IMR-90 (cell line): ENCODE data around the gene ATP2B2. TPM values are rescaled to one million over a fixed set of nuclear protein-coding genes. Genes with fewer than 3 reads are reported as not detected.

Experiments used
- ATAC-seq: fragments of 200-7000 bp; cut with Tn5 transposase; 2 replicates; pipeline ENCODE4 v1.9.1; 2020; ENCODE audit warnings: low read depth, mild to moderate bottlenecking, moderate library complexity
- BruUV-seq: library from RNA; stranded (reverse); fragments of 400-500 nt; replicated peaks from 2 replicates; lab custom pipeline; 2021; lab: Mats Ljungman, UMichigan
- CTCF ChIA-PET: fragments of 300-600 bp; formaldehyde crosslinking; extraction: SDS; loops from one replicate; lab custom pipeline; 2021; ENCODE audit warnings: antibody characterized with exemption; lab: Yijun Ruan, JAX
- POLR2A ChIA-PET: fragments of 300-600 bp; sonication (Branson Sonifier 250); formaldehyde crosslinking; loops from one replicate; lab custom pipeline; 2022; ENCODE audit warnings: antibody characterized with exemption; ENCODE audit not compliant: unreplicated experiment; lab: Charles Lee
- DNase-seq: peaks from one replicate; pipeline ENCODE4 v3.0.0; 2013
- H2AFZ ChIP-seq: replicated peaks from 2 replicates; pipeline ENCODE3; 2013; ENCODE audit warnings: low read length, mild to moderate bottlenecking; ENCODE audit not compliant: poor library complexity
- H2AK5ac ChIP-seq: 2 replicates; pipeline ENCODE4 v1.6.1; 2013; ENCODE audit warnings: low read depth, low read length, inconsistent platforms
- H2AK9ac ChIP-seq: replicated peaks from 2 replicates; pipeline ENCODE3; 2013; ENCODE audit warnings: mild to moderate bottlenecking, low read depth, low read length, moderate library complexity; ENCODE audit not compliant: poor library complexity
- H2BK120ac ChIP-seq: 2 replicates; pipeline ENCODE4 v1.6.1; 2013; ENCODE audit warnings: low read depth, low read length, inconsistent platforms
- H2BK15ac ChIP-seq: 3 replicates; pipeline ENCODE4 v1.6.1; 2013; ENCODE audit warnings: low read depth, low read length, inconsistent platforms
- H2BK20ac ChIP-seq: 2 replicates; pipeline ENCODE4 v1.6.1; 2013; ENCODE audit warnings: low read depth, mild to moderate bottlenecking, inconsistent platforms, low read length, moderate library complexity
- H2BK5ac ChIP-seq: 2 replicates; pipeline ENCODE4 v1.6.1; 2013; ENCODE audit warnings: mild to moderate bottlenecking, low read depth, low read length, inconsistent platforms; ENCODE audit not compliant: poor library complexity, severe bottlenecking
- H3K14ac ChIP-seq: replicated peaks from 2 replicates; pipeline ENCODE4 v1.6.1; 2013; ENCODE audit warnings: low read depth, low read length, inconsistent platforms
- H3K18ac ChIP-seq: 2 replicates; pipeline ENCODE4 v1.6.1; 2013; ENCODE audit warnings: low read depth, low read length, control low read depth
- H3K23ac ChIP-seq: 2 replicates; pipeline ENCODE4 v1.6.1; 2013; ENCODE audit warnings: low read depth, low read length, inconsistent platforms
- H3K27ac ChIP-seq: 2 replicates; pipeline ENCODE4 v1.5.1; 2013; ENCODE audit warnings: mild to moderate bottlenecking, control low read depth, low read length; ENCODE audit not compliant: insufficient read depth
- H3K27me3 ChIP-seq: 2 replicates; pipeline ENCODE4 v1.6.1; 2013; ENCODE audit warnings: low read length; ENCODE audit not compliant: control insufficient read depth, insufficient read depth
- H3K36me3 ChIP-seq: 2 replicates; pipeline ENCODE4 v1.6.1; 2013; ENCODE audit warnings: low read length, mixed read lengths; ENCODE audit not compliant: control insufficient read depth, insufficient read depth
- H3K4ac ChIP-seq: 2 replicates; pipeline ENCODE4 v1.6.1; 2013; ENCODE audit warnings: low read depth, low read length, inconsistent platforms
- H3K4me1 ChIP-seq: 2 replicates; pipeline ENCODE4 v1.6.1; 2013; ENCODE audit warnings: low read length, mixed read lengths; ENCODE audit not compliant: control insufficient read depth, insufficient read depth
- H3K4me2 ChIP-seq: 2 replicates; pipeline ENCODE4 v1.6.1; 2013; ENCODE audit warnings: low read depth, mild to moderate bottlenecking, control low read depth, low read length, moderate library complexity
- H3K4me3 ChIP-seq: 2 replicates; pipeline ENCODE4 v1.5.1; 2013; ENCODE audit warnings: low read depth, mild to moderate bottlenecking, control low read depth, low read length, moderate library complexity; ENCODE audit not compliant: insufficient read depth
- H3K56ac ChIP-seq: 2 replicates; pipeline ENCODE4 v1.6.1; 2013; ENCODE audit warnings: low read length, inconsistent platforms; ENCODE audit not compliant: insufficient read depth; ENCODE audit errors: extremely low read depth
- H3K79me1 ChIP-seq, 2 experiments: 2 replicates each; pipeline ENCODE4 v1.6.1; 2013; ENCODE audit warnings: low read length in 2 of 2, inconsistent platforms in 1 of 2, low read depth in 1 of 2
- H3K9ac ChIP-seq: 2 replicates; pipeline ENCODE4 v1.6.1; 2013; ENCODE audit warnings: low read depth, low read length, control low read depth
- H3K9me1 ChIP-seq: 2 replicates; pipeline ENCODE4 v1.6.1; 2013; ENCODE audit warnings: low read length, inconsistent platforms; ENCODE audit not compliant: insufficient read depth
- H3K9me3 ChIP-seq: 2 replicates; pipeline ENCODE4 v1.6.1; 2013; ENCODE audit warnings: low read length; ENCODE audit not compliant: control insufficient read depth, insufficient read depth
- H4K20me1 ChIP-seq: 2 replicates; pipeline ENCODE4 v1.6.1; 2013; ENCODE audit warnings: low read length, inconsistent platforms; ENCODE audit not compliant: insufficient read depth
- H4K5ac ChIP-seq: 2 replicates; pipeline ENCODE4 v1.6.1; 2013; ENCODE audit warnings: mild to moderate bottlenecking, low read depth, low read length, control low read depth
- H4K8ac ChIP-seq, 2 experiments: 2 replicates each; pipeline ENCODE4 v1.6.1; 2013; ENCODE audit warnings: low read depth in 2 of 2, low read length in 2 of 2, control low read depth in 1 of 2, inconsistent platforms in 1 of 2
- H4K91ac ChIP-seq: 2 replicates; pipeline ENCODE4 v1.6.1; 2013; ENCODE audit warnings: low read depth, low read length, inconsistent platforms; ENCODE audit not compliant: insufficient read depth
- CTCF ChIP-seq: conservative IDR thresholded peaks from 2 replicates; pipeline ENCODE4 v1.5.1; 2012; ENCODE audit warnings: mild to moderate bottlenecking, low read depth, low read length, improper control_type of control experiment
- FOS ChIP-seq: fragments of 150-350 bp; IDR thresholded peaks from 2 replicates; pipeline ENCODE4 v1.6.1; 2016; ENCODE audit warnings: low read depth, low read length
- MAZ ChIP-seq: IDR thresholded peaks from 2 replicates; pipeline ENCODE4 v1.6.1; 2012; ENCODE audit warnings: low read depth, mild to moderate bottlenecking, low read length, improper control_type of control experiment, moderate library complexity, borderline replicate concordance
- NFE2L2 ChIP-seq: fragments of 150-350 bp; IDR thresholded peaks from 2 replicates; pipeline ENCODE4 v1.6.1; 2016; ENCODE audit warnings: low read depth, mild to moderate bottlenecking, low read length
- RCOR1 ChIP-seq: IDR thresholded peaks from 2 replicates; pipeline ENCODE4 v1.6.1; 2012; ENCODE audit warnings: mild to moderate bottlenecking, low read length, improper control_type of control experiment; ENCODE audit not compliant: insufficient replicate concordance
- SMC3 ChIP-seq: fragments of 150-350 bp; IDR thresholded peaks from 2 replicates; pipeline ENCODE4 v1.6.1; 2016; ENCODE audit warnings: low read depth, mild to moderate bottlenecking, antibody characterized with exemption, low read length, moderate library complexity
- WGBS, 2 experiments: methylation state at CpG; one replicate each; pipeline versions ENCODE4 v1.1.5 to v1.1.7; 2013; ENCODE audit warnings: missing lambda C conversion rate in 2 of 2; ENCODE audit not compliant: insufficient read length in 1 of 2; ENCODE audit errors: extremely low coverage in 2 of 2; 5-methylcytosine and 5-hydroxymethylcytosine counted together
- dilution Hi-C: fragments of 300-500 bp; cut with HindIII; formaldehyde crosslinking; loops from one replicate; pipeline ENCODE4 v1.14.3; 2018; ENCODE audit warnings: low sequenced_read_pairs; ENCODE audit not compliant: unreplicated experiment
- in situ Hi-C: fragments of 300-500 bp; cut with MboI; formaldehyde crosslinking; loops from 3 replicates; pipeline ENCODE4 v1.14.3; 2019; ENCODE audit warnings: low sequenced_read_pairs, inconsistent platforms, mixed read lengths
- intact Hi-C: fragments of 100-400 bp; cut with micrococcal nuclease; formaldehyde crosslinking; loops from 2 replicates; pipeline ENCODE4 v1.10.0; 2022
- polyA plus RNA-seq, 3 experiments: library from polyadenylated mRNA; depleted of rRNA; stranded (reverse); fragments of >200 nt; gene quantifications; 2 replicates each; pipeline ENCODE4 v1.2.3, GENCODE V29; 2012; ENCODE audit warnings: low replicate concordance in 1 of 3
- total RNA-seq: library from RNA; depleted of rRNA; stranded (reverse); fragments of >200 nt; gene quantifications from 2 replicates; pipeline ENCODE4 v1.2.3, GENCODE V29; 2012
- TF ChIP-seq, protein P1 (sequence below): fragments of 150-350 bp; IDR thresholded peaks from 2 replicates; pipeline ENCODE4 v1.6.1; 2017; ENCODE audit warnings: mild to moderate bottlenecking, antibody characterized with exemption, low read length, low read depth

ATP2B2 gene
- total and polyA plus RNA-seq, 2 of the 4 experiments (the other 2 are of a cell fraction), result under 0.01 to 0.02 TPM

- H2AK5ac ChIP-seq, result no peak overlapping the region
- no TSS peak for BruUV-seq
- POLR2A ChIA-PET, result no interaction called here
- ATAC-seq (peak; percentile 77), DNase-seq (peak; percentile 87)
- H3K56ac ChIP-seq, result no peak overlapping the region; the same call in 1 of the 2 replicates
- H2AK9ac ChIP-seq, result no peak overlapping the region
- peak overlapping the region; percentile 53 for H2AFZ ChIP-seq
- no peak overlapping the region for H3K23ac ChIP-seq
- H3K18ac ChIP-seq, result peak overlapping the region; percentile 55; the same call in 1 of the 2 replicates
- H2BK20ac ChIP-seq, result peak overlapping the region; percentile 11; the same call in 1 of the 2 replicates
- H2BK15ac ChIP-seq, result peak overlapping the region; percentile 23; the same call in 1 of the 3 replicates
- in situ Hi-C loops (loop anchor here (5.0 kb wide), 1 partner anchor 67 kb away; no protein-coding TSS in a partner anchor), intact Hi-C loops (no loop called here), dilution Hi-C loops (no loop called here)
- no peak overlapping the region for H3K9ac ChIP-seq
- H4K91ac ChIP-seq, result no peak overlapping the region
- H3K4me3 ChIP-seq, result no peak overlapping the region
- H4K5ac ChIP-seq, result peak overlapping the region; percentile 43; the same call in 1 of the 2 replicates
- peak overlapping the region; percentile 15 for H2BK120ac ChIP-seq
- H3K4ac ChIP-seq, result no peak overlapping the region; the same call in none of the 2 replicates
- CTCF ChIA-PET, result no interaction called here
- H3K36me3 ChIP-seq, result no peaks in the 10 kb centered on the region
- H3K9me1 ChIP-seq, result peaks cover 21% of the 10 kb centered on the region
- H3K27ac ChIP-seq, result no peak overlapping the region
- H3K27me3 ChIP-seq, result no peaks in the 10 kb centered on the region
- peak; percentile 39; the same call in 1 of the 2 replicates for TF ChIP-seq FOS
- TF ChIP-seq SMC3, result 0 out of 2 replicates have a peak, but pooled peaks have one; percentile 10
- peak; percentile 75; the same call in 1 of the 2 replicates for TF ChIP-seq NFE2L2
- no peak for TF ChIP-seq RCOR1
- TF ChIP-seq MAZ, result 0 out of 2 replicates have a peak, but pooled peaks have one; percentile 21
- TF ChIP-seq CTCF, result no peak
- TF ChIP-seq, protein P1, sequence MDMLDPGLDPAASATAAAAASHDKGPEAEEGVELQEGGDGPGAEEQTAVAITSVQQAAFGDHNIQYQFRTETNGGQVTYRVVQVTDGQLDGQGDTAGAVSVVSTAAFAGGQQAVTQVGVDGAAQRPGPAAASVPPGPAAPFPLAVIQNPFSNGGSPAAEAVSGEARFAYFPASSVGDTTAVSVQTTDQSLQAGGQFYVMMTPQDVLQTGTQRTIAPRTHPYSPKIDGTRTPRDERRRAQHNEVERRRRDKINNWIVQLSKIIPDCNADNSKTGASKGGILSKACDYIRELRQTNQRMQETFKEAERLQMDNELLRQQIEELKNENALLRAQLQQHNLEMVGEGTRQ, result no peak
- H4K20me1 ChIP-seq, result no peaks in the 10 kb centered on the region
- H3K14ac ChIP-seq, result 0 out of 2 replicates have a peak overlapping the region, but pooled peaks have one; percentile 5
- no peaks in the 10 kb centered on the region for H3K79me1 ChIP-seq
- H3K4me2 ChIP-seq, result peak overlapping the region; percentile 3; the same call in 1 of the 2 replicates
- no peak overlapping the region for H4K8ac ChIP-seq
- H3K9me3 ChIP-seq, result peaks cover 4% of the 10 kb centered on the region
- no peak overlapping the region for H2BK5ac ChIP-seq
- WGBS, 2 experiments, result no CpG with 5 or more reads among the region's 10 CpGs
- peaks cover 23% of the 10 kb centered on the region for H3K4me1 ChIP-seq
Observed at GRCh38 chr3:10370429-10370828, 135.0 kb downstream of the ATP2B2 start.
